NK-92 (cell line): Measurements from ENCODE around the gene STK25.
"Not testable (repeated sequence)": the region's sequence is repeated elsewhere in the genome, so short reads cannot be mapped to it uniquely, and the experiment has no call there.

Experiments used
- DNase-seq: peaks from one replicate; lab custom pipeline; 2025; ENCODE audit not compliant: unreplicated experiment; lab: John Stamatoyannopoulos, UW

Gene STK25

GRCh38 chr2:241511091-241511741 is 2.8 kb upstream of the STK25 start:
- DNase-seq = no peak

GRCh38 chr2:241509155-241509784 is 886 bp upstream of the STK25 start:
- no peak for DNase-seq

GRCh38 chr2:241507430-241508239 is 749 bp downstream of the STK25 start:
- no peak for DNase-seq

DNA sequence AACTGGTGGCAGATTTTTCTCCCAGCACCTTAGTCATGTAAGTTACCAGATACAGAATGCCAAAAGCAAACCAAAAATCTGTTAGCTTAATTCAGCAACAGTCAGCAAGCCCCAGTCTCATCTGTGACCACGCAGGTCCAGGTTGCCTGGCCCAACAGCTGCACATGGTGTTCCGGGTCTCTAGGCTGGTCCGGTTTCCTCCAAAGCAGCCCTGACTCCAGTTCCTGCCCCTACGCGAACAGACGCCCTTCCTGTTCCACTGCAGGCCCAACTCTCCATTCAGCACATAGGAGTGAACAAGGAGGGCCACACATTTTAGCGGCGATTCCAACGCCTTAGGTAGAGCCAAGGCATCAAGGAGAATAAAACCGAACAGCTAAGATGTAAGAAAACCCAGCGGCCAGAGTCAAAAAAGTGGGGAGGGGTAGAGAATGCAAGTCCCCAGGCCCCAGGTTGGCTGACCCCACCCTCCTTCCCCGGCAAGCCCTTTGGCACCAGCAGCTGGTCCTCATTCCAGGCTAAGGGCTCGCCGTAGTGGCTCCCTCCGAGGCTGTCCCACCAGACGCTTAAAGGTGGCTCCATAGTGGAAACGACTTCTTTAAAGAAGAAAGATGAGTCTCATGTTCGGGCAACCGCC is 1.5 kb downstream of the STK25 start:
- no peak for DNase-seq

- DNase-seq = not testable (repeated sequence)
These were observed 2.1 kb downstream of the STK25 start for GRCh38 chr2:241506317-241506716.

- no peak for DNase-seq
These were observed 2.6 kb downstream of the STK25 start for GRCh38 chr2:241505781-241506201.

GRCh38 chr2:241505086-241505780 is 3.2 kb downstream of the STK25 start:
- DNase-seq = no peak

- no peak for DNase-seq
These were observed 4.5 kb downstream of the STK25 start for GRCh38 chr2:241503776-241504392.

DNA sequence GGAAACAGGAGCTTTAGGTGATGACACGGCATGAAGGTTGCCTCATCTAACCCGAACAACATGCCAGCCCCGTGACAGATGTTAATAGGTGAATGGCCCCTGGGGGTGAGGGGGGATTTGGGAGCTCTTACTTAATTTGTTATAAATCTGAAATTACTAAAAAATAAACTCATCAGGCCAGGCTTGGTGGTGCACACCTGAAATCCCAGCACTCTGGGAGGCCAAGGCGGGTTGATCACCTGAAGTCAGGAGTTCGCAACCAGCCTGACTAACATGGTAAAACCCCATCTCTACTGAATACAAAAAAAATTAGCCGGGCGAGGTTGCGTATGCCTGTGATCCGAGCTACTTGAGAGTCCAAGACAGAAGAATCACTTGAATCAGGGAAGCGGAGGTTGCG is 6.1 kb downstream of the STK25 start:
- DNase-seq = no peak

GRCh38 chr2:241501551-241501950 is 6.8 kb downstream of the STK25 start:
- no peak for DNase-seq

- DNase-seq = no peak
These were observed 7.3 kb downstream of the STK25 start for GRCh38 chr2:241501099-241501541.

DNA sequence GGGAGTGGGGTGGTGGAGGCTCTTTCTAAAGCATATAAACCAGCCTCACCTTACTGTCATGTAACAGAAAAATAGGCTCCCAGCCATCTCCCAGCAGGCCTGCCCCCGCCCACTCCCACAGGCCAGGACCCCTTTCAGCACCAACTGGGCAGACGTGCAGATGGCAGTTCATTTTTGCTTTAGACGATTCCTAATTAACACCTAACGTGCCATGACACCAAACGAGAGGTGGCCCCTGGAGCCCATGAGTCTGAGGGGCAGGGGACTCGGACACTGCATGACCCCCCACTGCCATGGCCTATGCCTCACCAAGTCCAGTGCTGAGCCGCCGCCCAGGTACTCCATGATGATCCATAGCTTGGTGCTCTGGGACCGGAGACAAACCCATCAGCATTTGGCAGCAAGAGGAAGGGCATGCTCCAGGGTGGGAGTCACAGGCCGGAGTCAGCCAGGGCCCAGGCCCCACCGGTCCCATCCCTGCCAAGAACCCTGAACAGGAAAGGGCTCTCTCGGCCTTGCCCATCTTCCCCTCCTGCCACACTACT is 7.9 kb downstream of the STK25 start:
- DNase-seq = no peak

GRCh38 chr2:241500016-241500415 is 8.4 kb downstream of the STK25 start:
- DNase-seq = no peak

DNA sequence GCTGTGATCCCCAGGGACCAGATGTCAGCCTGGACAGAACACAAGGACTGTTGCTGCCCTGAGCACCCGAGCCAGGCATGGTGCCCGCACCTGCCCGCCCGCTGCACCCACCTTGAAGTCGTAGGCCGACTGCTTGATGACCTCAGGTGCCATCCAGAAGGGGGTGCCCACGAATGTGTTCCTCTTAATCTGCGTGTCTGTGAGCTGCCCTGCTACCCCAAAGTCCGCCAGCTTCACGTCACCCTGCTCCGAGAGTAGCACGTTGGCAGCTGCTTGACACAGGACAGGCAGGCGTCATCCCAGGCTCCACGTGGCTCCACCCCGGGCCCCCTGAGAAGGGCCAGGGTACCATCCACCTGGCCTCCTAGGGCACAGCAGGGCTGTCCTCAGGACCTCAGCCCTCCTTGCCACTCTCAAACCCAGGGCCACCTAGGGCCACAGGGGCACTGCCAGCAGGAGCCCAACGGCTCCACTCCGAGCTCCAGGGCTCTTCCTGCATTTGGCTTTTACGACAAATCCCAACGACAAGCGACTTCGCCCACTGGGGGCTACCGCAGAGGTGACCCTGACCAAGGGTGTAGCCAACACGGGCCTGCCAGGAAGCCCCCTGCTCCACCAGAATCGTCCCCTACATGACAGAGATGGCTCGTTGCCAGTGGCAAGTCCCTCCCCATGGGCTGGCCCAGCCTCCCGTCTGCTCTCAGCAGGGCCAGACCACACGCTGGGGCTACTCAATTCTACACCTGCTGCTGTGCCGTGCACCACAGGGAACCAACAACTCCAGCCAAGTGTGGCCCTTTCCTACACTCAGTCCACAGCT is 9.0 kb downstream of the STK25 start:
- no peak for DNase-seq

- DNase-seq = no peak
These were observed 10.0 kb downstream of the STK25 start for GRCh38 chr2:241498115-241499070.

GRCh38 chr2:241496904-241497877 is 11.2 kb downstream of the STK25 start:
- DNase-seq = no peak
